ENCODE data around the gene SLC15A5.

GRCh38 chr12:16168078-16168477 lies 109.4 kb downstream of the SLC15A5 start:
- TF ChIP-seq CTCF (conservative IDR thresholded peaks at IDR 0.05; ENCODE audit: low read depth, low read length): no peak
- no peak for TF ChIP-seq POLR2A (IDR thresholded peaks at IDR 0.05; ENCODE audit: low read depth, low read length)
- TF ChIP-seq RCOR1 (IDR thresholded peaks at IDR 0.05; ENCODE audit: insufficient replicate concordance, low read length): no peak
- no peak for TF ChIP-seq CHD1 (IDR thresholded peaks at IDR 0.05; ENCODE audit: low read depth, low read length)
- no peak for TF ChIP-seq RAD21 (IDR thresholded peaks at IDR 0.05; ENCODE audit: low read length)

Measured in IMR-90 (cell line).